ENCODE results near the gene CACNA1A.

GRCh38 chr19:13505761-13506470 lies 363 bp downstream of the CACNA1A start:
- TF ChIP-seq POLR2A (IDR thresholded peaks at IDR 0.05), result no peak
- no peak for TF ChIP-seq CTCF (IDR thresholded peaks at IDR 0.05)
